ENCODE results near the gene UBE2I. TPM values are rescaled to one million over a fixed set of nuclear protein-coding genes. Genes with fewer than 3 reads are reported as not detected.
"Not testable (repeated sequence)": the region's sequence is repeated elsewhere in the genome, so short reads cannot be mapped to it uniquely, and the experiment has no call there.

UBE2I gene
- total RNA-seq, 2 experiments from 2014 or later, result 207 to 237 TPM

DNA sequence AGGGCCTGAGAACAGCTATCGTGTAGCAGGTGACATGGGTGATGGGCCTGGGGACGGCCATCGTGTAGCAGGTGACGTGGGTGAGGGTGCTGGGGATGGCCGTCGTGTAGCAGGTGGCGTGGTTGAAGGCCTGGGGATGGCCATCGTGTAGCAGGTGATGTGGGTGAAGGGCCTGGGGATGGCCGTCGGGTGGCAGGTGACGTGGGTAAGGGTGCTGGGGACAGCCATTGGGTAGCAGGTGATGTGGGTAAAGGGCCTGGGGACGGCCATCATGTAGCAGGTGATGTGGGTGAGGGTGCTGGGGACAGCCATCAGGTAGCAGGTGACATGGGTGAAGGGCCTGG, 38.1 kb upstream of the UBE2I start:
- Mint-ChIP-seq H3K27ac (no peak overlapping the region), H3K4me1 (ENCODE audit: low read depth) (no peaks in the 10 kb centered on the region), H3K36me3 (ENCODE audit: low read depth) (no peaks in the 10 kb centered on the region), H3K27me3 (ENCODE audit: low read depth) (peaks cover 2% of the 10 kb centered on the region), H3K9me3 (ENCODE audit: insufficient read depth) (no peaks in the 10 kb centered on the region), H3K4me3 (no peak overlapping the region)
- ChIA-PET CTCF (no interaction called here), POLR2A (no interaction called here)
- DNase-seq (no peak), ATAC-seq (no peak)

- DNase-seq; H3K9me3 Mint-ChIP-seq (ENCODE audit: insufficient read depth); H3K36me3 Mint-ChIP-seq (ENCODE audit: low read depth); POLR2A ChIA-PET; H3K27me3 Mint-ChIP-seq (ENCODE audit: low read depth); H3K4me1 Mint-ChIP-seq (ENCODE audit: low read depth); H3K4me3 Mint-ChIP-seq; ATAC-seq; H3K27ac Mint-ChIP-seq; CTCF ChIA-PET: not testable (repeated sequence)
Measured at GRCh38 chr16:1271724-1272413, 37.6 kb upstream of the UBE2I start.

- Mint-ChIP-seq H3K27ac (no peak overlapping the region), H3K4me1 (ENCODE audit: low read depth) (no peaks in the 10 kb centered on the region), H3K27me3 (ENCODE audit: low read depth) (peaks cover 2% of the 10 kb centered on the region), H3K9me3 (ENCODE audit: insufficient read depth) (no peaks in the 10 kb centered on the region), H3K36me3 (ENCODE audit: low read depth) (no peaks in the 10 kb centered on the region), H3K4me3 (no peak overlapping the region)
- no peak for DNase-seq
- ChIA-PET POLR2A (no interaction called here), CTCF (no interaction called here)
- no peak for ATAC-seq
Measured at GRCh38 chr16:1272453-1273198, 36.8 kb upstream of the UBE2I start.

DNA sequence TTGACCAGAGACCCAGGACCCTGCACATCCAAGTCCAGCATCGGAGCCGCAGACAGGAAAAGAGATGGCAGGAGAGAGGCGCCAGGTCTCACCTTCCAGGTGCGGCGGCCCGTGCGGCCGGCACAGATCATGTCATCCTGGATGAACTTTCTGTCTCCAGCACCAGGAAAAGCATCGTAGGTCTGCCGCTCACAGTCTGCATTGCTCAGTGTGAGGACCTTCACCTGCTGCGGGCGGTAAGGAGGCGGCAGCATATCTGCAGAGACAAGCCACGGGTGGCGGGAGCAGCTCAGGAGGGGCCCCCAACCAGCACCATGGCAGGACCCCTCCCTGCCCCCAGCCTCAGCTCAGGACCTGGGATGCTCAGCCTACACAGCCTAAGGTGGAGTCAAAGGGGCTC, 35.6 kb upstream of the UBE2I start:
- ATAC-seq (no peak), DNase-seq (no peak)
- Mint-ChIP-seq H3K9me3 (ENCODE audit: insufficient read depth) (no peaks in the 10 kb centered on the region), H3K27me3 (ENCODE audit: low read depth) (peaks cover 2% of the 10 kb centered on the region), H3K36me3 (ENCODE audit: low read depth) (no peaks in the 10 kb centered on the region), H3K27ac (no peak overlapping the region), H3K4me1 (ENCODE audit: low read depth) (no peaks in the 10 kb centered on the region), H3K4me3 (no peak overlapping the region)
- POLR2A ChIA-PET, result no interaction called here
- CTCF ChIA-PET, result no interaction called here

DNA sequence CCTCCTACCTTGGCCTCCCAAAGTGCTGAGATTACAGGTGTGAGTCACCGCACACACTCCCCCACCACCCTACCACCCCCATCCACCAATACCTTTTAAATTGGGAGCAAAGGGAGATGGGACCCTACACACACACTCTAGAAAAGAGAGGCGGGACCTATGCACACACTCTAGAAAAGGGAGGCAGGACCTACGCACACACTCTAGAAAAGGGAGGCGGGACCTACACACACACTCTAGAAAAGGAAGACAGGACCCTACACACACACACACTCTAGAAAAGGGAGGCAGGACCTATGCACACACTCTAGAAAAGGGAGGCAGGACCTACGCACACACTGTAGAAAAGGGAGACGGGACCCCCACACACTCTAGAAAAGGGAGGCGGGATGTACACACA, 34.7 kb upstream of the UBE2I start:
- ATAC-seq (no peak), DNase-seq (no peak)
- Mint-ChIP-seq H3K4me1 (ENCODE audit: low read depth) (no peaks in the 10 kb centered on the region), H3K4me3 (no peak overlapping the region), H3K36me3 (ENCODE audit: low read depth) (no peaks in the 10 kb centered on the region), H3K27ac (no peak overlapping the region), H3K9me3 (ENCODE audit: insufficient read depth) (no peaks in the 10 kb centered on the region), H3K27me3 (ENCODE audit: low read depth) (no peaks in the 10 kb centered on the region)
- ChIA-PET CTCF (no interaction called here), POLR2A (no interaction called here)

- H3K9me3 Mint-ChIP-seq (ENCODE audit: insufficient read depth), result no peaks in the 10 kb centered on the region
- CTCF ChIA-PET, result no interaction called here
Measured at GRCh38 chr16:1275791-1276579, 33.5 kb upstream of the UBE2I start.

DNA sequence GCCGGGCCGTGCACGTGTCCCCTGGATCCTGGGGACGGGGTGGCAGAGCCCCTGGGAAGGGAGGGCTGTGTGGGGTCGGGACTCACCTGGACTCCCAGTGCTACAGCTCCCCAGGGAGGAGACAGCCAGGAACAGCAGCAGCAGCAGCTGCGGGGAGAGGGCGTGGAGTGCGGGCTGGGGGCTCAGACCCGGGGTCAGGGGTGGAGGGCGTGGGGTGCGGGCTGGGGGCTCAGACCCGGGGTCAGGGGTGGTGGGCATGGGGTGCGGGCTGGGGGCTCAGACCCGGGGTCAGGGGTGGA, 32.9 kb upstream of the UBE2I start:
- Mint-ChIP-seq H3K9me3 (ENCODE audit: insufficient read depth) (no peaks in the 10 kb centered on the region), H3K4me3 (no peak overlapping the region), H3K27ac (no peak overlapping the region), H3K36me3 (ENCODE audit: low read depth) (no peaks in the 10 kb centered on the region), H3K4me1 (ENCODE audit: low read depth) (no peaks in the 10 kb centered on the region), H3K27me3 (ENCODE audit: low read depth) (no peaks in the 10 kb centered on the region)
- POLR2A ChIA-PET, result no interaction called here
- DNase-seq, result no peak
- CTCF ChIA-PET, result no interaction called here
- no peak for ATAC-seq

More at GRCh38 chr16:1275791-1276579, 33.5 kb upstream of the UBE2I start:
- POLR2A ChIA-PET, result no interaction called here
- H3K27me3 Mint-ChIP-seq (ENCODE audit: low read depth), result no peaks in the 10 kb centered on the region
- no peak for ATAC-seq
- H3K27ac Mint-ChIP-seq, result no peak overlapping the region
- no peaks in the 10 kb centered on the region for H3K36me3 Mint-ChIP-seq (ENCODE audit: low read depth)
- no peak for DNase-seq
- H3K4me3 Mint-ChIP-seq, result no peak overlapping the region
- H3K4me1 Mint-ChIP-seq (ENCODE audit: low read depth), result no peaks in the 10 kb centered on the region

- no peak for DNase-seq
- no peak overlapping the region for H3K27ac Mint-ChIP-seq
- CTCF ChIA-PET, result no interaction called here
- H3K4me3 Mint-ChIP-seq, result no peak overlapping the region
- no peaks in the 10 kb centered on the region for H3K36me3 Mint-ChIP-seq (ENCODE audit: low read depth)
- no peaks in the 10 kb centered on the region for H3K4me1 Mint-ChIP-seq (ENCODE audit: low read depth)
- H3K27me3 Mint-ChIP-seq (ENCODE audit: low read depth), result no peaks in the 10 kb centered on the region
- POLR2A ChIA-PET, result no interaction called here
- H3K9me3 Mint-ChIP-seq (ENCODE audit: insufficient read depth), result no peaks in the 10 kb centered on the region
- ATAC-seq, result no peak
Measured at GRCh38 chr16:1277151-1277598, 32.3 kb upstream of the UBE2I start.

- Mint-ChIP-seq H3K27me3 (ENCODE audit: low read depth) (no peaks in the 10 kb centered on the region), H3K4me3 (no peak overlapping the region), H3K27ac (no peak overlapping the region), H3K9me3 (ENCODE audit: insufficient read depth) (no peaks in the 10 kb centered on the region), H3K4me1 (ENCODE audit: low read depth) (no peaks in the 10 kb centered on the region), H3K36me3 (ENCODE audit: low read depth) (no peaks in the 10 kb centered on the region)
- ChIA-PET CTCF (no interaction called here), POLR2A (no interaction called here)
- ATAC-seq (no peak), DNase-seq (no peak)
Measured at GRCh38 chr16:1277617-1278282, 31.7 kb upstream of the UBE2I start.

DNA sequence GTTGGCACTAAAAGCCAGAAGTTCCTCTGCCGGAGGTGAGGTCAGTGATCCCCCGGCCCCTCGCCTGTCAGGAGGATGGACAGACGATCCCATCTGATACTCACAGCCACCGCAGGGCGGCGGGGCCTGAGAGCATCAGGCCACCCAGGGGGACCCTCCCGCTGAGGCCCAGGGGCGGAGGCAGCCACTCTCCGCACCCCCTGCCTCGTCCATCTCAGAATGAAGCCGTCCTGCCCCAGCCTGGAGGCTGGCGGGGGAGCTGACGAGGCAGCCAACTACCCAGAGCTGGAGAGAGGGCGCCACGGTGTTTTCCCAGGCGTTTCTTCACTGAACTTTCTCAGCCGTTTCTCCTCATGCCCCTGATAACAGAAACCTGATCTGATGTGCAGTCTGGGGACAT, 31.0 kb upstream of the UBE2I start:
- CTCF ChIA-PET, result no interaction called here
- Mint-ChIP-seq H3K4me3 (no peak overlapping the region), H3K27me3 (ENCODE audit: low read depth) (no peaks in the 10 kb centered on the region), H3K36me3 (ENCODE audit: low read depth) (no peaks in the 10 kb centered on the region), H3K9me3 (ENCODE audit: insufficient read depth) (no peaks in the 10 kb centered on the region), H3K4me1 (ENCODE audit: low read depth) (peaks cover 2% of the 10 kb centered on the region), H3K27ac (no peak overlapping the region)
- POLR2A ChIA-PET, result no interaction called here
- no peak for DNase-seq
- no peak for ATAC-seq

DNA sequence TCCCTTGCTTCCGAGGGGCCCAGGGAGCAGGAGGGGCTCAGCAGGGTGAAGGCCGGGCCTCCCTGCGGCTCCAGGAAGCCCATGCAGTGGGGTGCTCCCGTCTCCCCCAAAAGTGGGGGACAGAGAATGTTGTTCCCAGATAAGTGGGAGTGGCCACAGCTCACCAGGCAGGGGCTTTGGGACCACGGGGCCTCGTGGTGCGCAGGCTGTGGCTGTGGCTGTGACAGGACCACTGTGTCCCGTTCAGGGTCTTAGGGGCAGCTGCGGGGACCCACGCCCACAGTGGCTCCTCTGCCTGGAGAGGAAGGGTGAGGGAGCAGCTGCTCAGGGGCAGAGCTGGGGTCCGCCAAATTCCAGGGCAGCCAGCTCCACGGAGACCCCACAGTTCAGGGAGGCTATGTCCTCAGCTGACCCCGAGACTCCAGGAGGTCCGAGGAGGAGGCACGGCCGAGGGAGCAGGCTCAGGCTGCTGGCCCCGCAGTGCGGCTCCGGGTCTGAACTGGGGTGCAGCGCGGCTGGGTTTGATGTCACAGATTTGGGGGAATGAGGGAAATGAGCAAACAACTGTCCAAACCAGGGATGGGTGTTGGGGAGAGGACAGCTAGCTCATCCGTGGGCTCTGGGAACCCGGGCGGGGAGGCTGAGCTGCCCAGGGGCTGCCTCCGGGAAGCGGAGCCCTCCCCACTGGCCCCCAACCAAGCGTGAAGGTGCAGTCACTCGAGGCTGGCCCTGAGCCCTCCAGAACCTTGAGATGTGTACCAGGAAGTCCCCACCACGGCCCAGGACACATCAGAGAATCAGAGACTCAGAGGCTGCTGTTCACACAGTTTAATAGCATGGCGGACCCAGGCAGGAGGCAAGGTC, 30.1 kb upstream of the UBE2I start:
- no peaks in the 10 kb centered on the region for H3K9me3 Mint-ChIP-seq (ENCODE audit: insufficient read depth)
- ChIA-PET POLR2A (no interaction called here), CTCF (no interaction called here)

More for the DNA sequence above, 30.1 kb upstream of the UBE2I start:
- ATAC-seq, result no peak
- no peak overlapping the region for H3K4me3 Mint-ChIP-seq
- H3K27me3 Mint-ChIP-seq (ENCODE audit: low read depth), result no peaks in the 10 kb centered on the region
- peaks cover 2% of the 10 kb centered on the region for H3K4me1 Mint-ChIP-seq (ENCODE audit: low read depth)
- DNase-seq, result no peak
- H3K27ac Mint-ChIP-seq, result no peak overlapping the region
- no peaks in the 10 kb centered on the region for H3K36me3 Mint-ChIP-seq (ENCODE audit: low read depth)
